Esophagus squamous epithelium (tissue), 4 donors: Measurements from ENCODE around the gene MRC2.

ENCODE experiments used
- POLR2A ChIP-seq, 4 donors: fragments of 450-650 bp; IDR thresholded peaks; one replicate each; pipeline ENCODE4 v1.6.1; 2017; ENCODE audit warnings: antibody characterized with exemption in 4 of 4, mild to moderate bottlenecking in 4 of 4, moderate library complexity in 3 of 4
- TF ChIP-seq, protein P1 (sequence below), 6 experiments: fragments of 450-650 bp in 4 of 6; fragments of 200-600 bp in 2 of 6; sonication (generic) in 2 of 6; IDR thresholded peaks; one replicate each; pipeline ENCODE4 v1.5.1; 2016 to 2019; ENCODE audit warnings: antibody characterized with exemption in 6 of 6, mild to moderate bottlenecking in 4 of 6, moderate library complexity in 4 of 6

DNA sequence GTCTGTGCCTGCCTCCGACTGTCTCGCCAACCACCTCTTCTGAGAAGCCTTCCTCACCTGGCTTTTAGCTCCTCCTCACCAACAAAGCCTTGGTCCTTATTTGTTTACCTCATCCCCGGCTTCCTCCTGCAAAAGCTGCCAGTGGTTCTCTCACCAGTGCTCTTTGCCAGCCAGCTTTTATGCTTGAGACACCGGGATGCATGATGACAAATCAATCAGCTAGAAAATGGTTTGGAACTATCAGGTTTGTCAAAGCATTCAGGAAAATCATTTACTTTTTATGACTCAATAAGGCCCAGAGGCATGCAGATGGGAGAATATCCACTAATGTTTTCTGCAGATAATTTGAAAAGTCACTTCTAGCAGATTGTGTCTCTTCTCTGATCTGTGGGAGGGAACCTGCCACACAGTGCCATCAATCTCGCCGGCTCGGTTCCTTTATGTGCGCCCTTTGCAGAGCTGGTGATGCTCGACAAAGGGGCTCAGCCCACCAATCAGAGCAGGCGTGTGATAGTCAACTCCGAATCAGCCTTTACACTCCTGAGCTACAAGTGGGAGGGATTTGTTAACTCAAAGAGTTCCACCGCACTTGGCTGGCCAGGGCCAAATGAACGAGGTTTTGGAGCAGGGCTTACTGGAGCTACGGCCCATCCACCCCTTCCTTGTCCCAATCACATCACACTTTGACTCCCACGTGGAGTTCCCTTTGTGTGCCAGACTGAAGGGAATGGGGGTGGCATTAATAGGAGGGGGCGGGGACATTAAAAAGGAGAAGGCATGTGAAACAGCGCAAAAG is 85.8 kb downstream of the MRC2 start:
- TF ChIP-seq POLR2A (IDR thresholded peaks at IDR 0.05): no peak
- TF ChIP-seq, protein P1, sequence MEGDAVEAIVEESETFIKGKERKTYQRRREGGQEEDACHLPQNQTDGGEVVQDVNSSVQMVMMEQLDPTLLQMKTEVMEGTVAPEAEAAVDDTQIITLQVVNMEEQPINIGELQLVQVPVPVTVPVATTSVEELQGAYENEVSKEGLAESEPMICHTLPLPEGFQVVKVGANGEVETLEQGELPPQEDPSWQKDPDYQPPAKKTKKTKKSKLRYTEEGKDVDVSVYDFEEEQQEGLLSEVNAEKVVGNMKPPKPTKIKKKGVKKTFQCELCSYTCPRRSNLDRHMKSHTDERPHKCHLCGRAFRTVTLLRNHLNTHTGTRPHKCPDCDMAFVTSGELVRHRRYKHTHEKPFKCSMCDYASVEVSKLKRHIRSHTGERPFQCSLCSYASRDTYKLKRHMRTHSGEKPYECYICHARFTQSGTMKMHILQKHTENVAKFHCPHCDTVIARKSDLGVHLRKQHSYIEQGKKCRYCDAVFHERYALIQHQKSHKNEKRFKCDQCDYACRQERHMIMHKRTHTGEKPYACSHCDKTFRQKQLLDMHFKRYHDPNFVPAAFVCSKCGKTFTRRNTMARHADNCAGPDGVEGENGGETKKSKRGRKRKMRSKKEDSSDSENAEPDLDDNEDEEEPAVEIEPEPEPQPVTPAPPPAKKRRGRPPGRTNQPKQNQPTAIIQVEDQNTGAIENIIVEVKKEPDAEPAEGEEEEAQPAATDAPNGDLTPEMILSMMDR (IDR thresholded peaks at IDR 0.05): no peak
